ENCODE measurements around the gene TMEM143. TPM values are rescaled to one million over a fixed set of nuclear protein-coding genes. Genes with fewer than 3 reads are reported as not detected.
A peak's percentile ranks its signal among the peaks of the same experiment; 100 is the strongest.
"Not testable (repeated sequence)": the region's sequence is repeated elsewhere in the genome, so short reads cannot be mapped to it uniquely, and the experiment has no call there.

TMEM143 gene
- polyA plus RNA-seq, 1 donor = 10.3 TPM

- no peaks in the 10 kb centered on the region for H3K27me3 ChIP-seq (ENCODE audit: control insufficient read depth, insufficient read depth, low read length)
- no peaks in the 10 kb centered on the region for H3K9me3 ChIP-seq (ENCODE audit: control insufficient read depth, low read depth, low read length)
- peaks cover 35% of the 10 kb centered on the region for H3K4me1 ChIP-seq (ENCODE audit: control insufficient read depth, insufficient read depth, low read length)
- peak overlapping the region; percentile 75 for H3K4me3 ChIP-seq (ENCODE audit: low read length)
- H3K36me3 ChIP-seq (ENCODE audit: control insufficient read depth, insufficient read depth, low read length) = no peaks in the 10 kb centered on the region
- H3K27ac ChIP-seq (ENCODE audit: low read length) = peak overlapping the region; percentile 64
- WGBS (ENCODE audit: insufficient coverage, low lambda C conversion rate) = no CpG with 5 or more reads among the region's 41 CpGs
- peak; percentile 88 to 93 for DNase-seq
Measured at GRCh38 chr19:48330012-48330681, 33.6 kb downstream of the TMEM143 start.

GRCh38 chr19:48329167-48329891, 34.4 kb downstream of the TMEM143 start:
- no peaks in the 10 kb centered on the region for H3K27me3 ChIP-seq (ENCODE audit: control insufficient read depth, insufficient read depth, low read length)
- DNase-seq = peak in 1 of 2 donors; percentile 62
- peaks cover 36% of the 10 kb centered on the region for H3K4me1 ChIP-seq (ENCODE audit: control insufficient read depth, insufficient read depth, low read length)
- H3K36me3 ChIP-seq (ENCODE audit: control insufficient read depth, insufficient read depth, low read length) = no peaks in the 10 kb centered on the region
- H3K9me3 ChIP-seq (ENCODE audit: control insufficient read depth, low read depth, low read length) = no peaks in the 10 kb centered on the region
- H3K4me3 ChIP-seq (ENCODE audit: low read length) = peak overlapping the region; percentile 75
- WGBS (ENCODE audit: insufficient coverage, low lambda C conversion rate) = no CpG with 5 or more reads among the region's 15 CpGs
- peak overlapping the region; percentile 37 for H3K27ac ChIP-seq (ENCODE audit: low read length)

- peak; percentile 66 to 78 for DNase-seq
- H3K9me3 ChIP-seq (ENCODE audit: control insufficient read depth, low read depth, low read length) = no peaks in the 10 kb centered on the region
- H3K4me3 ChIP-seq (ENCODE audit: low read length) = peak within 1 kb of the TSS; percentile 40
- no peaks in the 10 kb centered on the region for H3K27me3 ChIP-seq (ENCODE audit: control insufficient read depth, insufficient read depth, low read length)
- 2% methylated on average over 7 of the region's 22 CpGs for WGBS (ENCODE audit: insufficient coverage, low lambda C conversion rate)
- peak within 1 kb of the TSS; percentile 69 for H3K27ac ChIP-seq (ENCODE audit: low read length)
- H3K4me1 ChIP-seq (ENCODE audit: control insufficient read depth, insufficient read depth, low read length) = peaks cover 31% of the 10 kb centered on the region
- H3K36me3 ChIP-seq (ENCODE audit: control insufficient read depth, insufficient read depth, low read length) = no peaks in the 10 kb centered on the region
Measured at GRCh38 chr19:48325265-48325910, 38.4 kb downstream of the TMEM143 start, which contains the start of gene EMP3. EMP3 (plus strand) TSS chr19:48325552; CDS start chr19:48326845, 1,293 bp downstream.

GRCh38 chr19:48321622-48322591, 41.8 kb downstream of the TMEM143 start:
- DNase-seq = peak; percentile 98 to 99
- peaks cover 36% of the 10 kb centered on the region for H3K4me1 ChIP-seq (ENCODE audit: control insufficient read depth, insufficient read depth, low read length)
- no peaks in the 10 kb centered on the region for H3K36me3 ChIP-seq (ENCODE audit: control insufficient read depth, insufficient read depth, low read length)
- 5% methylated on average over 4 of the region's 63 CpGs for WGBS (ENCODE audit: insufficient coverage, low lambda C conversion rate)
- H3K4me3 ChIP-seq (ENCODE audit: low read length) = peak overlapping the region; percentile 66
- H3K27me3 ChIP-seq (ENCODE audit: control insufficient read depth, insufficient read depth, low read length) = no peaks in the 10 kb centered on the region
- H3K9me3 ChIP-seq (ENCODE audit: control insufficient read depth, low read depth, low read length) = no peaks in the 10 kb centered on the region
- peak overlapping the region; percentile 93 for H3K27ac ChIP-seq (ENCODE audit: low read length)

GRCh38 chr19:48321372-48321621, 42.4 kb downstream of the TMEM143 start:
- WGBS (ENCODE audit: insufficient coverage, low lambda C conversion rate) = no CpG with 5 or more reads among the region's 22 CpGs
- peaks cover 38% of the 10 kb centered on the region for H3K4me1 ChIP-seq (ENCODE audit: control insufficient read depth, insufficient read depth, low read length)

GRCh38 chr19:48319647-48320541, 43.8 kb downstream of the TMEM143 start:
- Histone ChIP-seq H3K9me3 (ENCODE audit: control insufficient read depth, low read depth, low read length) (no peaks in the 10 kb centered on the region), H3K27me3 (ENCODE audit: control insufficient read depth, insufficient read depth, low read length) (no peaks in the 10 kb centered on the region), H3K27ac (ENCODE audit: low read length) (no peak overlapping the region), H3K36me3 (ENCODE audit: control insufficient read depth, insufficient read depth, low read length) (no peaks in the 10 kb centered on the region), H3K4me3 (ENCODE audit: low read length) (no peak overlapping the region), H3K4me1 (ENCODE audit: control insufficient read depth, insufficient read depth, low read length) (peaks cover 26% of the 10 kb centered on the region)
- no CpG with 5 or more reads among the region's 16 CpGs for WGBS (ENCODE audit: insufficient coverage, low lambda C conversion rate)
- peak; percentile 76 to 77 for DNase-seq

More at GRCh38 chr19:48321372-48321621, 42.4 kb downstream of the TMEM143 start:
- H3K36me3 ChIP-seq (ENCODE audit: control insufficient read depth, insufficient read depth, low read length) = no peaks in the 10 kb centered on the region
- H3K27me3 ChIP-seq (ENCODE audit: control insufficient read depth, insufficient read depth, low read length) = no peaks in the 10 kb centered on the region
- H3K27ac ChIP-seq (ENCODE audit: low read length) = peak overlapping the region; percentile 93
- no peaks in the 10 kb centered on the region for H3K9me3 ChIP-seq (ENCODE audit: control insufficient read depth, low read depth, low read length)
- H3K4me3 ChIP-seq (ENCODE audit: low read length) = peak overlapping the region; percentile 66
- peak; percentile 94 to 95 for DNase-seq

GRCh38 chr19:48318286-48318987, 45.3 kb downstream of the TMEM143 start:
- H3K27ac ChIP-seq (ENCODE audit: low read length) = no peak overlapping the region
- peaks cover 26% of the 10 kb centered on the region for H3K4me1 ChIP-seq (ENCODE audit: control insufficient read depth, insufficient read depth, low read length)
- no peaks in the 10 kb centered on the region for H3K36me3 ChIP-seq (ENCODE audit: control insufficient read depth, insufficient read depth, low read length)
- WGBS (ENCODE audit: insufficient coverage, low lambda C conversion rate) = no CpG with 5 or more reads among the region's 21 CpGs
- no peak for DNase-seq
- H3K9me3 ChIP-seq (ENCODE audit: control insufficient read depth, low read depth, low read length) = no peaks in the 10 kb centered on the region
- no peaks in the 10 kb centered on the region for H3K27me3 ChIP-seq (ENCODE audit: control insufficient read depth, insufficient read depth, low read length)
- H3K4me3 ChIP-seq (ENCODE audit: low read length) = no peak overlapping the region

GRCh38 chr19:48317708-48317960, 46.1 kb downstream of the TMEM143 start:
- WGBS (ENCODE audit: insufficient coverage, low lambda C conversion rate) = no CpG with 5 or more reads among the region's 9 CpGs
- H3K27me3 ChIP-seq (ENCODE audit: control insufficient read depth, insufficient read depth, low read length); DNase-seq; H3K36me3 ChIP-seq (ENCODE audit: control insufficient read depth, insufficient read depth, low read length); H3K4me3 ChIP-seq (ENCODE audit: low read length); H3K9me3 ChIP-seq (ENCODE audit: control insufficient read depth, low read depth, low read length): not testable (repeated sequence)
- H3K27ac ChIP-seq (ENCODE audit: low read length) = peak overlapping the region; percentile 56
- peaks cover 24% of the 10 kb centered on the region for H3K4me1 ChIP-seq (ENCODE audit: control insufficient read depth, insufficient read depth, low read length)

- 100% methylated on average over 1 of the region's 7 CpGs for WGBS (ENCODE audit: insufficient coverage, low lambda C conversion rate)
Measured at GRCh38 chr19:48315712-48316111, 48.0 kb downstream of the TMEM143 start.

More at GRCh38 chr19:48315712-48316111, 48.0 kb downstream of the TMEM143 start:
- no peak overlapping the region for H3K27ac ChIP-seq (ENCODE audit: low read length)
- H3K9me3 ChIP-seq (ENCODE audit: control insufficient read depth, low read depth, low read length) = no peaks in the 10 kb centered on the region
- no peaks in the 10 kb centered on the region for H3K27me3 ChIP-seq (ENCODE audit: control insufficient read depth, insufficient read depth, low read length)
- DNase-seq = no peak
- no peak overlapping the region for H3K4me3 ChIP-seq (ENCODE audit: low read length)
- no peaks in the 10 kb centered on the region for H3K36me3 ChIP-seq (ENCODE audit: control insufficient read depth, insufficient read depth, low read length)
- peaks cover 16% of the 10 kb centered on the region for H3K4me1 ChIP-seq (ENCODE audit: control insufficient read depth, insufficient read depth, low read length)

Data from large intestine (tissue), 3 donors.